Measurements from ENCODE around the gene OR56A5. TPM values are rescaled to one million over a fixed set of nuclear protein-coding genes. Genes with fewer than 3 reads are reported as not detected.

OR56A5 gene
- total and polyA plus RNA-seq, 2 of the 4 experiments (the other 2 are of a cell fraction): not detected

- dilution Hi-C loops (cut with HindIII; ENCODE audit: low sequenced_read_pairs, unreplicated experiment): no loop called here
- no peak overlapping the region for H2AK9ac ChIP-seq (replicated peaks; ENCODE audit: low read depth, low read length, poor library complexity)
- no peak overlapping the region for H3K56ac ChIP-seq (ENCODE audit: extremely low read depth, insufficient read depth, low read length)
- H3K9ac ChIP-seq (ENCODE audit: low read depth, low read length): no peak overlapping the region
- no peak overlapping the region for H3K4me2 ChIP-seq (ENCODE audit: low read depth, low read length)
- H2BK120ac ChIP-seq (ENCODE audit: low read depth, low read length): no peak overlapping the region
- H3K36me3 ChIP-seq (ENCODE audit: control insufficient read depth, insufficient read depth, low read length): no peaks in the 10 kb centered on the region
- no peak overlapping the region for H2BK20ac ChIP-seq (ENCODE audit: low read depth, low read length)
- H3K18ac ChIP-seq (ENCODE audit: low read depth, low read length): no peak overlapping the region
- H3K27ac ChIP-seq (ENCODE audit: insufficient read depth, low read length): no peak overlapping the region
- H3K9me3 ChIP-seq (ENCODE audit: control insufficient read depth, insufficient read depth, low read length): peaks cover 18% of the 10 kb centered on the region
- H2AK5ac ChIP-seq (ENCODE audit: low read depth, low read length): no peak overlapping the region
- in situ Hi-C loops (cut with MboI; ENCODE audit: low sequenced_read_pairs): no loop called here
- no peak for ATAC-seq (ENCODE audit: low read depth)
- no peaks in the 10 kb centered on the region for H3K4me1 ChIP-seq (ENCODE audit: control insufficient read depth, insufficient read depth, low read length)
- POLR2A ChIA-PET (ENCODE audit: unreplicated experiment): no interaction called here
- H2AFZ ChIP-seq (replicated peaks; ENCODE audit: low read length, poor library complexity): no peak overlapping the region
- no TSS peak for BruUV-seq (replicated peaks)
- H3K79me1 ChIP-seq (ENCODE audit: low read depth in 1 of 2, low read length in 2 of 2): no peaks in the 10 kb centered on the region
- no peak for DNase-seq
- H2BK5ac ChIP-seq (ENCODE audit: low read depth, low read length, poor library complexity, severe bottlenecking): no peak overlapping the region
- no peaks in the 10 kb centered on the region for H3K9me1 ChIP-seq (ENCODE audit: insufficient read depth, low read length)
- H3K4ac ChIP-seq (ENCODE audit: low read depth, low read length): no peak overlapping the region
- H3K23ac ChIP-seq (ENCODE audit: low read depth, low read length): no peak overlapping the region
- TF ChIP-seq ELK1 (IDR thresholded peaks at IDR 0.05; ENCODE audit: borderline replicate concordance, low read depth, low read length) (no peak), FOS (IDR thresholded peaks at IDR 0.05; ENCODE audit: low read depth, low read length) (no peak)
- no peak overlapping the region for H2BK15ac ChIP-seq (ENCODE audit: low read depth, low read length)
- H4K8ac ChIP-seq (ENCODE audit: low read depth in 2 of 2, low read length in 2 of 2): no peak overlapping the region
- no peaks in the 10 kb centered on the region for H3K27me3 ChIP-seq (ENCODE audit: control insufficient read depth, insufficient read depth, low read length)
- H4K5ac ChIP-seq (ENCODE audit: low read depth, low read length): no peak overlapping the region
- H4K20me1 ChIP-seq (ENCODE audit: insufficient read depth, low read length): no peaks in the 10 kb centered on the region
- no peak overlapping the region for H3K4me3 ChIP-seq (ENCODE audit: insufficient read depth, low read depth, low read length)
- CTCF ChIA-PET: no interaction called here
- H4K91ac ChIP-seq (ENCODE audit: insufficient read depth, low read depth, low read length): no peak overlapping the region
- intact Hi-C loops (cut with micrococcal nuclease): no loop called here
- H3K14ac ChIP-seq (replicated peaks; ENCODE audit: low read depth, low read length): no peak overlapping the region
These were observed 44.5 kb downstream of the OR56A5 start for GRCh38 chr11:5923794-5924193.
